PC-3 (cell line): ENCODE results near the gene PEX1. TPM values are rescaled to one million over a fixed set of nuclear protein-coding genes. Genes with fewer than 3 reads are reported as not detected.
A peak's percentile ranks its signal among the peaks of the same experiment; 100 is the strongest.

Experiments used
- ATAC-seq: fragments of 200-7000 bp; cut with Tn5 transposase; 2 replicates; pipeline ENCODE4 v1.9.1; 2020; ENCODE audit warnings: mild to moderate bottlenecking, moderate library complexity
- BruUV-seq: library from RNA; stranded (reverse); fragments of 400-500 nt; replicated peaks from 2 replicates; lab custom pipeline; 2021; lab: Mats Ljungman, UMichigan
- CTCF ChIA-PET: fragments of 300-600 bp; sonication (Branson Sonifier 250); formaldehyde crosslinking; loops from one replicate; lab custom pipeline; 2022; ENCODE audit warnings: antibody characterized with exemption; lab: Charles Lee
- POLR2A ChIA-PET: fragments of 300-600 bp; sonication (Branson Sonifier 250); formaldehyde crosslinking; loops from one replicate; lab custom pipeline; 2022; ENCODE audit warnings: antibody characterized with exemption; ENCODE audit not compliant: unreplicated experiment; lab: Charles Lee
- DNase-seq: peaks from one replicate; pipeline ENCODE4 v3.0.0-alpha.2; 2015
- H2AFZ ChIP-seq: fragments of 300-600 bp; sonication (generic); 2 replicates; pipeline ENCODE4 v1.6.0; 2016; ENCODE audit warnings: antibody characterized with exemption, low read length
- H3F3A ChIP-seq: fragments of 300-600 bp; sonication (generic); one replicate; pipeline ENCODE4 v1.6.0; 2017; ENCODE audit warnings: antibody characterized with exemption, low read length, control low read depth, mild to moderate bottlenecking; ENCODE audit not compliant: unreplicated experiment
- H3K27ac ChIP-seq: fragments of 300-600 bp; sonication (generic); 2 replicates; pipeline ENCODE4 v1.5.1; 2016; ENCODE audit warnings: mild to moderate bottlenecking, low read length
- H3K27me3 ChIP-seq: fragments of 300-600 bp; sonication (generic); 2 replicates; pipeline ENCODE4 v1.6.1; 2016; ENCODE audit warnings: low read length, mixed read lengths
- H3K36me3 ChIP-seq: fragments of 300-600 bp; sonication (generic); 2 replicates; pipeline ENCODE4 v1.6.1; 2016; ENCODE audit warnings: low read depth, mixed run types, low read length, mixed read lengths
- H3K4me1 ChIP-seq: fragments of 300-600 bp; sonication (generic); 2 replicates; pipeline ENCODE4 v1.5.1; 2016; ENCODE audit warnings: low read length; ENCODE audit not compliant: insufficient read depth
- H3K4me2 ChIP-seq: fragments of 300-600 bp; sonication (generic); 2 replicates; pipeline ENCODE4 v1.6.0; 2016; ENCODE audit warnings: low read length
- H3K4me3 ChIP-seq: fragments of 300-600 bp; sonication (generic); 2 replicates; pipeline ENCODE4 v1.5.1; 2016; ENCODE audit warnings: mild to moderate bottlenecking, low read length, mixed read lengths
- H3K79me2 ChIP-seq: fragments of 300-600 bp; sonication (generic); 2 replicates; pipeline ENCODE4 v1.6.1; 2017; ENCODE audit warnings: low read length, mixed read lengths
- H3K9ac ChIP-seq: fragments of 300-600 bp; sonication (generic); 2 replicates; pipeline ENCODE4 v1.6.0; 2016; ENCODE audit warnings: mild to moderate bottlenecking, low read length
- H3K9me2 ChIP-seq: fragments of 300-600 bp; sonication (generic); replicated peaks from 2 replicates; pipeline ENCODE4 v1.6.1; 2016; ENCODE audit warnings: mixed run types, low read length, mixed read lengths
- H3K9me3 ChIP-seq: fragments of 300-600 bp; sonication (generic); 2 replicates; pipeline ENCODE4 v1.6.1; 2016; ENCODE audit warnings: low read length, mixed read lengths
- H4K20me1 ChIP-seq: fragments of 300-600 bp; sonication (generic); 2 replicates; pipeline ENCODE4 v1.6.1; 2016; ENCODE audit warnings: low read length, mixed read lengths
- EZH2 ChIP-seq: fragments of 300-600 bp; sonication (generic); IDR thresholded peaks from one replicate; pipeline ENCODE4 v1.6.1; 2017; ENCODE audit warnings: antibody characterized with exemption, mild to moderate bottlenecking, low read length; ENCODE audit not compliant: unreplicated experiment
- EZH2phosphoT487 ChIP-seq: fragments of 300-600 bp; sonication (generic); IDR thresholded peaks from 2 replicates; pipeline ENCODE4 v1.6.1; 2018; ENCODE audit warnings: mild to moderate bottlenecking, antibody characterized with exemption, low read length, borderline replicate concordance
- intact Hi-C: fragments of 100-400 bp; cut with micrococcal nuclease; formaldehyde crosslinking; loops from 2 replicates; pipeline ENCODE4 v1.9.0; 2023
- total RNA-seq: library from RNA; depleted of rRNA; stranded (reverse); fragments of >200 nt; gene quantifications from 2 replicates; pipeline ENCODE4 v1.2.3, GENCODE V29; 2014
- TF ChIP-seq, protein P1 (sequence below): fragments of 300-600 bp; sonication (generic); conservative IDR thresholded peaks from 2 replicates; pipeline ENCODE4 v1.5.1; 2017; ENCODE audit warnings: antibody characterized with exemption, low read depth, mild to moderate bottlenecking, low read length

Gene PEX1
- total RNA-seq, 1 experiment from 2014 or later = 8.5 TPM

DNA sequence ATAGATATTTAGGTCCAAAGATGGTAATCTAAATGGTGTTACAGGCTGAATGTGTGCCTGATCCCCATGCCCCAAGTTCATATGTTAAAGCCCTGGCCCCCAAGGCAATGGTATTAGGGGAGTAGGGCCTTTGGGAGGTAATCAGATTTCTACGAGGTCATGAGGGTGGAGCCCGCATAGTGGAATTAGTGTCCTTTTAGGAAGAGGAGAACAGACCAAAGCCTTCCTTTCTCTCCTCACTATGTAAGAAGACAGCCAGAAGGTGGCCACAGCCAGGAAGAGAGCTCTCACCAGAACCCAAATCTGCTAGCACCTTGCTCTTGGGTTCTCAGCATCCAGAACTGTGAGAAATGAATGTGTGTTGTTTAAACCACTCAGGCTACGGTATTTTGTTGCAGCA is 65.8 kb downstream of the PEX1 start:
- Histone ChIP-seq H3K4me2 (no peak overlapping the region), H3K9ac (no peak overlapping the region), H3K36me3 (no peaks in the 10 kb centered on the region), H3K9me2 (no peaks in the 10 kb centered on the region), H3K4me1 (peaks cover 23% of the 10 kb centered on the region), H2AFZ (no peak overlapping the region), H3K9me3 (no peaks in the 10 kb centered on the region), H3K27me3 (no peaks in the 10 kb centered on the region), H3K4me3 (no peak overlapping the region), H3K79me2 (no peaks in the 10 kb centered on the region), H3F3A (no peaks in the 10 kb centered on the region), H3K27ac (no peak overlapping the region), H4K20me1 (no peaks in the 10 kb centered on the region)
- no TSS peak for BruUV-seq
- TF ChIP-seq EZH2 (no peak), EZH2phosphoT487 (no peak)
- TF ChIP-seq, protein P1, sequence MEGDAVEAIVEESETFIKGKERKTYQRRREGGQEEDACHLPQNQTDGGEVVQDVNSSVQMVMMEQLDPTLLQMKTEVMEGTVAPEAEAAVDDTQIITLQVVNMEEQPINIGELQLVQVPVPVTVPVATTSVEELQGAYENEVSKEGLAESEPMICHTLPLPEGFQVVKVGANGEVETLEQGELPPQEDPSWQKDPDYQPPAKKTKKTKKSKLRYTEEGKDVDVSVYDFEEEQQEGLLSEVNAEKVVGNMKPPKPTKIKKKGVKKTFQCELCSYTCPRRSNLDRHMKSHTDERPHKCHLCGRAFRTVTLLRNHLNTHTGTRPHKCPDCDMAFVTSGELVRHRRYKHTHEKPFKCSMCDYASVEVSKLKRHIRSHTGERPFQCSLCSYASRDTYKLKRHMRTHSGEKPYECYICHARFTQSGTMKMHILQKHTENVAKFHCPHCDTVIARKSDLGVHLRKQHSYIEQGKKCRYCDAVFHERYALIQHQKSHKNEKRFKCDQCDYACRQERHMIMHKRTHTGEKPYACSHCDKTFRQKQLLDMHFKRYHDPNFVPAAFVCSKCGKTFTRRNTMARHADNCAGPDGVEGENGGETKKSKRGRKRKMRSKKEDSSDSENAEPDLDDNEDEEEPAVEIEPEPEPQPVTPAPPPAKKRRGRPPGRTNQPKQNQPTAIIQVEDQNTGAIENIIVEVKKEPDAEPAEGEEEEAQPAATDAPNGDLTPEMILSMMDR = no peak
- intact Hi-C loops = no loop called here
- ChIA-PET POLR2A (no interaction called here), CTCF (no interaction called here)
- ATAC-seq (no peak), DNase-seq (no peak)

DNA sequence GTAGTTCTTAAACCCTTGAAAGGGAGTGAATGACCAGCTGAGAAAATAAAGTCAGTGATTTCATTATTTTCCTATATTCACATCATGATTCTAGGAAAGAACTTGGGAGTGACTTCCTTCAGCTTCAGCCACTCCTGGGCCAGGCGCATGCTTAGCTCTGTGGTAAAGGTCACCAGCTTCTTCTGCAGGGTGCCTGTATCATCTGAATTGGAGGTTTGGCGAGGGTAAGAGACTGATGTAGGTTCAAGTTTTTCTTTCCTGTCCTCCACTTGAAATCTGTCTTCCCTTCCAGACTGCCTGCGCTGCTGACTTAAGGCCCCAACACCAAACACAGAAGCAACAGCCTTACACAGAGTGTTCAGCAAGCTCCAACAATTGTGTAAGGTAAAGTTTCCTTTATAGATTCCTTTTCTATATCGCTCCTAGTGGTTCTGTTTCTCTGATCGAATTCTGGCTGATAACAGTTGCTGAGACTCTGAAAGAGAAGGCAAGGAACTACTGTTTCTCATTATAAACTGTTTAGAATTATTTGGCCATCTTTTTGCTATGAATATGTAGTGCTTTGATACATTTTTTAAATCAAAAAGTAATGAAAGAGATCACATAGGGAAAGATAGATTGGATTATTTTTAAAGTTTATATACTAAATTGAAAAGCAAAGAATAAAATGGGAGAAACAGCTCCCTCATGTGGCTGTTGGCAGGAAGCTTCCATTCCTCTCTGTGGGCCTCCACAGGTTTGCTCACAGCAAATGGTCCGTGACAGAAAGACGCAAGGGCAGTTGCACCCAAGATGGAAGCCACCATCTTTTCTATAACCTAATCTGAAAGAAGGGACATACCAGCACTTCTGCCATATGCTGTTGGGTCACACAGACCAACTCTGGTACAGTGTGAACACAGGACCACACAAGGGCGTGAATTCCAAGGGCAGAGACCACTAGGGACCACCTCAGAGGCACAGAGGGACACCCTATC is 67.0 kb downstream of the PEX1 start:
- POLR2A ChIA-PET = no interaction called here
- Histone ChIP-seq H4K20me1 (no peaks in the 10 kb centered on the region), H3K27ac (no peak overlapping the region), H3K9me3 (no peaks in the 10 kb centered on the region), H2AFZ (peak overlapping the region; percentile 92), H3F3A (no peaks in the 10 kb centered on the region), H3K79me2 (no peaks in the 10 kb centered on the region), H3K36me3 (peaks cover 4% of the 10 kb centered on the region), H3K4me2 (peak overlapping the region; percentile 41; the same call in 1 of the 2 replicates), H3K27me3 (no peaks in the 10 kb centered on the region), H3K9ac (no peak overlapping the region), H3K4me1 (peaks cover 23% of the 10 kb centered on the region), H3K4me3 (no peak overlapping the region), H3K9me2 (no peaks in the 10 kb centered on the region)
- CTCF ChIA-PET = interaction anchor here (0.6 to 1.9 kb wide), 2 partner anchors 14 to 42 kb away, joined by 3 to 6 read pairs; partner anchors contain the start of gene GATAD1
- TF ChIP-seq EZH2 = no peak
- TF ChIP-seq EZH2phosphoT487 = no peak
- TF ChIP-seq, protein P1 = peak; percentile 83
- intact Hi-C loops = no loop called here
- DNase-seq = peak; percentile 61
- peak; percentile 71 for ATAC-seq
- no TSS peak for BruUV-seq
